ENCODE results near the gene IL11. TPM values are rescaled to one million over a fixed set of nuclear protein-coding genes. Genes with fewer than 3 reads are reported as not detected.

IL11 gene
- polyA plus RNA-seq, 1 experiment, result 14.8 TPM

- no peak for TF ChIP-seq CTCF (IDR thresholded peaks at IDR 0.05; ENCODE audit: low read depth, low read length)
- H3K4me3 ChIP-seq (ENCODE audit: low read depth, low read length), result peak overlapping the region; percentile 99
- no peaks in the 10 kb centered on the region for H3K27me3 ChIP-seq (ENCODE audit: control insufficient read depth, insufficient read depth, low read length)
- ChIA-PET CTCF (interaction anchor here (2.3 kb wide), 1 partner anchor 118 kb away, joined by 10 read pairs; no protein-coding TSS in a partner anchor), POLR2A (interaction anchor here (0.9 to 10.3 kb wide), 3 partner anchors 18 to 48 kb away, joined by 3 to 93 read pairs (median 4); partner anchors contain the start of genes KMT5C and UBE2S)
- H3K27ac ChIP-seq (ENCODE audit: low read depth, low read length), result peak overlapping the region; percentile 68
- no peak for DNase-seq (ENCODE audit: low read depth, low spot score)
- H3K9me3 ChIP-seq (ENCODE audit: control insufficient read depth, insufficient read depth, low read length), result peaks cover 4% of the 10 kb centered on the region; the same call in 1 of the 2 replicates
These were observed 16.3 kb upstream of the IL11 start for GRCh38 chr19:55386493-55386971.

DNA sequence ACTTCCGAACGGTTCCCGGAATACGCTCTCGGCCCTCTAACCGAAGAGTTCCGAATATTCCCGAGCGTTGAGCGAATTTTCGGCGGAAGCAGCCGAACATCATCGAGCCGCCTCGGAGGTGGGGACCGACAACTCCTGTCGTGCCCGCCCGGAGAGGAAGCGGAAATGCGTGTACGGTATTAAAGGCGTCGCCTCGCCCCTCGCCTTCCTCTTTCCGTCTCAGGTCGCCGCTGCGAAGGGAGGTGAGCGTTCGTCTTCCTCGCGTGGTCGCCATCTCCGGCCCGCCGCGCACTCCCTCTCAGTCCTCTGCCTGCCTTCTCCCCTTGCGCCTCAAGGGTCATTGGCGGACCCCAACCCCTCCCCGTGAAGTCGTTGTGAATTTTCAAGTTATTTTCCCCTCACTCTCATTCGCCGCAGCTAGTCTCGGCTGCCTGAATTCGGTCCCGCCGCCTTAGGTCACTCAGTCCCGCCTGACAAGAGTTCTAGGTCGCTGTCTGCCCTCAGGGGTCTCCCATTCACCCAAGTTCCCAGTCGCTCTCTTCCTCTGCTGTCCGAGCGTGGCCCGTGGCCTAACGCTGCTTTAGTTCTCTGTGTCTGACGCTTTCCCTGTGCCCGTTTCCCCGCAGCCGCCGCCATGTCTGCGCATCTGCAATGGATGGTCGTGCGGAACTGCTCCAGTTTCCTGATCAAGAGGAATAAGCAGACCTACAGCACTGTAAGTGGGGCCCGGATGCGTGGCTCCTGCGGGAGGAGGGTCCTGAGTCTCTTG lies 15.6 kb upstream of the IL11 start, which contains the start of gene RPL28:
Gene RPL28, plus strand, starts transcription at position 209 of the 769 bp plus-strand sequence. Its CDS starts 426 bp downstream, at position 635.
- no peak for TF ChIP-seq CTCF (IDR thresholded peaks at IDR 0.05; ENCODE audit: low read depth, low read length)
- ChIA-PET CTCF (no interaction called here), POLR2A (interaction anchor here (0.9 to 10.3 kb wide), 3 partner anchors 17 to 47 kb away, joined by 3 to 93 read pairs (median 4); partner anchors contain the start of genes KMT5C and UBE2S)
- Histone ChIP-seq H3K27ac (ENCODE audit: low read depth, low read length) (peak within 1 kb of the TSS; percentile 93), H3K4me3 (ENCODE audit: low read depth, low read length) (peak within 1 kb of the TSS; percentile 99), H3K9me3 (ENCODE audit: control insufficient read depth, insufficient read depth, low read length) (peaks cover 4% of the 10 kb centered on the region; the same call in 1 of the 2 replicates), H3K27me3 (ENCODE audit: control insufficient read depth, insufficient read depth, low read length) (no peaks in the 10 kb centered on the region)
- DNase-seq (ENCODE audit: low read depth, low spot score), result peak; percentile 95

GRCh38 chr19:55384920-55385723 lies 14.9 kb upstream of the IL11 start:
- DNase-seq (ENCODE audit: low read depth, low spot score), result peak; percentile 87
- TF ChIP-seq CTCF (IDR thresholded peaks at IDR 0.05; ENCODE audit: low read depth, low read length), result no peak
- ChIA-PET CTCF (interaction anchor here (1.1 to 3.2 kb wide), 2 partner anchors 83 to 93 kb away, joined by 3 to 15 read pairs; no protein-coding TSS in a partner anchor), POLR2A (interaction anchor here (0.7 to 2.9 kb wide), 5 partner anchors 11 to 126 kb away, joined by 3 to 24 read pairs (median 4); partner anchors contain the start of genes IL11 and PPP6R1)
- peaks cover 4% of the 10 kb centered on the region; the same call in 1 of the 2 replicates for H3K9me3 ChIP-seq (ENCODE audit: control insufficient read depth, insufficient read depth, low read length)
- H3K27me3 ChIP-seq (ENCODE audit: control insufficient read depth, insufficient read depth, low read length), result no peaks in the 10 kb centered on the region
- peak overlapping the region; percentile 93 for H3K27ac ChIP-seq (ENCODE audit: low read depth, low read length)
- H3K4me3 ChIP-seq (ENCODE audit: low read depth, low read length), result peak overlapping the region; percentile 99

- no peak for TF ChIP-seq CTCF (IDR thresholded peaks at IDR 0.05; ENCODE audit: low read depth, low read length)
- POLR2A ChIA-PET, result interaction anchor here (0.6 to 2.9 kb wide), 12 partner anchors 9 to 125 kb away, joined by 3 to 24 read pairs (median 5); partner anchors contain the start of genes GARIN5B, HSPBP1, IL11 and PPP6R1
- CTCF ChIA-PET, result interaction anchor here (1.1 to 3.2 kb wide), 3 partner anchors 45 to 93 kb away, joined by 3 to 15 read pairs (median 3); partner anchors contain the start of gene KMT5C
- DNase-seq (ENCODE audit: low read depth, low spot score), result no peak
- Histone ChIP-seq H3K9me3 (ENCODE audit: control insufficient read depth, insufficient read depth, low read length) (peaks cover 4% of the 10 kb centered on the region; the same call in 1 of the 2 replicates), H3K27ac (ENCODE audit: low read depth, low read length) (peak within 1 kb of the TSS; percentile 93), H3K4me3 (ENCODE audit: low read depth, low read length) (peak within 1 kb of the TSS; percentile 99), H3K27me3 (ENCODE audit: control insufficient read depth, insufficient read depth, low read length) (no peaks in the 10 kb centered on the region)
These were observed 14.1 kb upstream of the IL11 start, which contains the start of gene TMEM238 for GRCh38 chr19:55384131-55384919. TMEM238 (minus strand) TSS chr19:55384292; CDS start chr19:55384259, 33 bp downstream.

Data from AG04450 (cell line).